Astrocyte (in vitro differentiated cells and primary cell): ENCODE results near the gene XRN2.

ENCODE experiments used
- EZH2 ChIP-seq: IDR thresholded peaks from 2 replicates; pipeline ENCODE4 v1.6.1; 2012; ENCODE audit warnings: mild to moderate bottlenecking, low read length, inconsistent platforms; ENCODE audit not compliant: insufficient read depth
- TF ChIP-seq, protein P1 (sequence below): IDR thresholded peaks from 2 replicates; pipeline ENCODE4 v1.5.1; 2011; ENCODE audit warnings: low read depth, mild to moderate bottlenecking, inconsistent platforms, low read length, moderate library complexity; ENCODE audit not compliant: insufficient read depth

GRCh38 chr20:21358737-21359136, 55.6 kb downstream of the XRN2 start:
- TF ChIP-seq, protein P1, sequence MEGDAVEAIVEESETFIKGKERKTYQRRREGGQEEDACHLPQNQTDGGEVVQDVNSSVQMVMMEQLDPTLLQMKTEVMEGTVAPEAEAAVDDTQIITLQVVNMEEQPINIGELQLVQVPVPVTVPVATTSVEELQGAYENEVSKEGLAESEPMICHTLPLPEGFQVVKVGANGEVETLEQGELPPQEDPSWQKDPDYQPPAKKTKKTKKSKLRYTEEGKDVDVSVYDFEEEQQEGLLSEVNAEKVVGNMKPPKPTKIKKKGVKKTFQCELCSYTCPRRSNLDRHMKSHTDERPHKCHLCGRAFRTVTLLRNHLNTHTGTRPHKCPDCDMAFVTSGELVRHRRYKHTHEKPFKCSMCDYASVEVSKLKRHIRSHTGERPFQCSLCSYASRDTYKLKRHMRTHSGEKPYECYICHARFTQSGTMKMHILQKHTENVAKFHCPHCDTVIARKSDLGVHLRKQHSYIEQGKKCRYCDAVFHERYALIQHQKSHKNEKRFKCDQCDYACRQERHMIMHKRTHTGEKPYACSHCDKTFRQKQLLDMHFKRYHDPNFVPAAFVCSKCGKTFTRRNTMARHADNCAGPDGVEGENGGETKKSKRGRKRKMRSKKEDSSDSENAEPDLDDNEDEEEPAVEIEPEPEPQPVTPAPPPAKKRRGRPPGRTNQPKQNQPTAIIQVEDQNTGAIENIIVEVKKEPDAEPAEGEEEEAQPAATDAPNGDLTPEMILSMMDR: no peak
- TF ChIP-seq EZH2: no peak
